Keratinocyte (primary cell): ENCODE measurements around the gene DNMT3A. TPM values are rescaled to one million over a fixed set of nuclear protein-coding genes. Genes with fewer than 3 reads are reported as not detected.

Experiments
- DNase-seq: peaks from one replicate; pipeline ENCODE4 v3.0.0-alpha.2; 2011; ENCODE audit warnings: low read depth, missing footprints, low spot score
- FAIRE-seq: peaks from 2 replicates; lab custom pipeline; 2011; peaks lifted over from hg19 to GRCh38; lab: Jason Lieb, UNC
- H2AFZ ChIP-seq: 2 replicates; pipeline ENCODE4 v1.6.0; 2012; ENCODE audit warnings: low read length, control low read depth, inconsistent platforms; ENCODE audit not compliant: control insufficient read depth
- H3K27ac ChIP-seq: 2 replicates; pipeline ENCODE4 v1.5.1; 2011; ENCODE audit warnings: low read length; ENCODE audit not compliant: control insufficient read depth, insufficient read depth
- H3K27me3 ChIP-seq: 3 replicates; pipeline ENCODE4 v1.6.0; 2011; ENCODE audit warnings: low read length; ENCODE audit not compliant: control insufficient read depth, insufficient read depth; ENCODE audit errors: extremely low read depth
- H3K36me3 ChIP-seq, 2 experiments: 2 replicates in 1 of 2; 3 replicates in 1 of 2; pipeline ENCODE4 v1.5.1; 2011; ENCODE audit warnings: low read length in 2 of 2, mild to moderate bottlenecking in 1 of 2; ENCODE audit not compliant: control insufficient read depth in 2 of 2, insufficient read depth in 2 of 2; ENCODE audit errors: extremely low read depth in 1 of 2
- H3K4me1 ChIP-seq: 3 replicates; pipeline ENCODE4 v1.5.1; 2011; ENCODE audit warnings: low read length; ENCODE audit not compliant: control insufficient read depth, insufficient read depth; ENCODE audit errors: extremely low read depth
- H3K4me2 ChIP-seq: 3 replicates; pipeline ENCODE4 v1.6.0; 2011; ENCODE audit warnings: low read depth, low read length; ENCODE audit not compliant: control insufficient read depth, insufficient read depth; ENCODE audit errors: extremely low read depth
- H3K4me3 ChIP-seq, 3 experiments: fragments of 200-600 bp in 1 of 3; sonication (generic) in 1 of 3; 2 replicates in 2 of 3; 3 replicates in 1 of 3; pipeline ENCODE4 v1.5.1; 2011 to 2016; ENCODE audit warnings: low read length in 3 of 3, mild to moderate bottlenecking in 3 of 3, control low read depth in 2 of 3, inconsistent platforms in 1 of 3, low read depth in 1 of 3, mixed read lengths in 1 of 3, mixed run types in 1 of 3, moderate library complexity in 1 of 3; ENCODE audit not compliant: control insufficient read depth in 2 of 3, insufficient read depth in 2 of 3; ENCODE audit errors: extremely low read depth in 1 of 3
- H3K79me2 ChIP-seq: 2 replicates; pipeline ENCODE4 v1.6.0; 2012; ENCODE audit warnings: low read length; ENCODE audit not compliant: control insufficient read depth, insufficient read depth
- H3K9ac ChIP-seq: 3 replicates; pipeline ENCODE4 v1.6.0; 2011; ENCODE audit warnings: low read length; ENCODE audit not compliant: control insufficient read depth, insufficient read depth; ENCODE audit errors: extremely low read depth
- H3K9me1 ChIP-seq: 3 replicates; pipeline ENCODE4 v1.6.0; 2011; ENCODE audit warnings: low read length; ENCODE audit not compliant: control insufficient read depth, insufficient read depth; ENCODE audit errors: extremely low read depth
- H3K9me3 ChIP-seq: 2 replicates; pipeline ENCODE4 v1.5.1; 2012; ENCODE audit warnings: low read depth, low read length; ENCODE audit not compliant: control insufficient read depth
- H4K20me1 ChIP-seq: 3 replicates; pipeline ENCODE4 v1.6.0; 2011; ENCODE audit warnings: low read length; ENCODE audit not compliant: control insufficient read depth, insufficient read depth; ENCODE audit errors: extremely low read depth
- CTCF ChIP-seq, 3 experiments: IDR thresholded peaks in 1 of 3; conservative IDR thresholded peaks in 1 of 3; optimal IDR thresholded peaks in 1 of 3; 2 replicates in 2 of 3; 3 replicates in 1 of 3; pipeline versions ENCODE3 to v1.5.1; 2011; ENCODE audit warnings: low read length in 3 of 3, mild to moderate bottlenecking in 3 of 3, moderate library complexity in 2 of 3, control low read depth in 1 of 3, inconsistent platforms in 1 of 3; ENCODE audit not compliant: insufficient read depth in 2 of 3; ENCODE audit errors: extremely low read depth in 1 of 3
- EZH2 ChIP-seq: IDR thresholded peaks from one replicate; pipeline ENCODE4 v1.6.1; 2012; ENCODE audit warnings: inconsistent platforms, mild to moderate bottlenecking, low read length, moderate library complexity
- dilution Hi-C: fragments of 300-500 bp; cut with MboI; formaldehyde crosslinking; loops from one replicate; pipeline ENCODE4 v1.7.0; 2020; ENCODE audit warnings: low sequenced_read_pairs; ENCODE audit not compliant: extremely low pct_ligation_motif_present
- polyA plus RNA-seq, 5 experiments: library from polyadenylated mRNA; depleted of rRNA in 3 of 5; stranded (reverse) in 3 of 5; stranded (forward) in 1 of 5; unstranded in 1 of 5; fragments of >200 nt; gene quantifications; 1 replicate in 1 of 5; 2 replicates in 3 of 5; 3 replicates in 1 of 5; pipeline versions ENCODE4 v1.2.1 to v1.2.3, GENCODE V29; 2011 to 2012; ENCODE audit warnings: missing spikeins in 2 of 5, low read depth in 1 of 5, low replicate concordance in 1 of 5

DNMT3A gene
- polyA plus RNA-seq, 1 donor (not counting 4 experiments of a cell fraction or from before 2014, with no cell fraction given) = 1.5 TPM

GRCh38 chr2:25257931-25258846 lies 83.5 kb downstream of the DNMT3A start:
- Histone ChIP-seq H3K36me3 (peaks cover 0 to 4% of the 10 kb centered on the region in 2 experiments), H3K4me1 (no peaks in the 10 kb centered on the region), H4K20me1 (no peaks in the 10 kb centered on the region), H2AFZ (no peak overlapping the region), H3K27me3 (no peaks in the 10 kb centered on the region), H3K9me1 (no peaks in the 10 kb centered on the region), H3K9me3 (no peaks in the 10 kb centered on the region), H3K79me2 (no peaks in the 10 kb centered on the region), H3K9ac (no peak overlapping the region), H3K4me2 (no peak overlapping the region), H3K27ac (no peak overlapping the region), H3K4me3 (no peak overlapping the region)
- dilution Hi-C loops = no loop called here
- FAIRE-seq = no peak
- TF ChIP-seq EZH2 (no peak), CTCF (optimal IDR thresholded peaks at IDR 0.05 in 1 of 3, IDR thresholded peaks at IDR 0.05 in 1 of 3, conservative IDR thresholded peaks at IDR 0.05 in 1 of 3; ENCODE audit: extremely low read depth in 1 of 3, insufficient read depth in 2 of 3, low read length in 3 of 3) (no peak)
- no peak for DNase-seq

- Histone ChIP-seq H3K27ac (no peak overlapping the region), H3K36me3 (peaks cover 0 to 4% of the 10 kb centered on the region in 2 experiments)
Measured at GRCh38 chr2:25257032-25257552, 84.6 kb downstream of the DNMT3A start.

More at GRCh38 chr2:25257032-25257552, 84.6 kb downstream of the DNMT3A start:
- H3K9me1 ChIP-seq = no peaks in the 10 kb centered on the region
- H3K9ac ChIP-seq = no peak overlapping the region
- no peaks in the 10 kb centered on the region for H3K9me3 ChIP-seq
- H4K20me1 ChIP-seq = no peaks in the 10 kb centered on the region
- dilution Hi-C loops = no loop called here
- no peaks in the 10 kb centered on the region for H3K27me3 ChIP-seq
- H3K4me1 ChIP-seq = no peaks in the 10 kb centered on the region
- no peak for FAIRE-seq
- no peak overlapping the region for H2AFZ ChIP-seq
- TF ChIP-seq EZH2 = no peak
- H3K79me2 ChIP-seq = no peaks in the 10 kb centered on the region
- H3K4me2 ChIP-seq = no peak overlapping the region
- no peak overlapping the region for H3K4me3 ChIP-seq
- DNase-seq = no peak
